ENCODE results near the gene PORCN. TPM values are rescaled to one million over a fixed set of nuclear protein-coding genes. Genes with fewer than 3 reads are reported as not detected.
A peak's percentile ranks its signal among the peaks of the same experiment; 100 is the strongest.
"Not testable (repeated sequence)": the region's sequence is repeated elsewhere in the genome, so short reads cannot be mapped to it uniquely, and the experiment has no call there.

The PORCN gene
- total and polyA plus RNA-seq, 5 donors from 2014 or later = 8.1 to 18.5 (median 9.5) TPM

- no peaks in the 10 kb centered on the region for H3K27me3 ChIP-seq (ENCODE audit: control insufficient read depth, insufficient read depth, low read length)
- Mint-ChIP-seq H3K36me3 (peaks cover 13% of the 10 kb centered on the region), H3K4me1 (peaks cover 5 to 26% (median 13%) of the 10 kb centered on the region in 4 donors), H3K9me3 (no peaks in the 10 kb centered on the region), H3K4me3 (no peak overlapping the region), H3K27me3 (no peaks in the 10 kb centered on the region), H3K27ac (no peak overlapping the region)
- H3K4me3 ChIP-seq (ENCODE audit: low read depth, low read length) = no peak overlapping the region
- H3K27ac ChIP-seq (ENCODE audit: insufficient read depth, low read length, poor library complexity, severe bottlenecking) = no peak overlapping the region
- no peaks in the 10 kb centered on the region for H3K36me3 ChIP-seq (ENCODE audit: control insufficient read depth, insufficient read depth, low read length)
- ATAC-seq (ENCODE audit: low read depth in 2 of 2) (no peak), DNase-seq (no peak)
- peaks cover 6% of the 10 kb centered on the region for H3K4me1 ChIP-seq (ENCODE audit: control insufficient read depth, insufficient read depth, low read length, poor library complexity, severe bottlenecking)
- H3K9me3 ChIP-seq (ENCODE audit: control insufficient read depth in 2 of 2, low read length in 2 of 2) = no peaks in the 10 kb centered on the region
Measured at GRCh38 chrX:48514126-48514806, 5.5 kb downstream of the PORCN start.

- no peak for ATAC-seq (ENCODE audit: low read depth in 2 of 2)
- Mint-ChIP-seq H3K27ac (no peak overlapping the region), H3K36me3 (peaks cover 13% of the 10 kb centered on the region)
Measured at GRCh38 chrX:48514868-48515460, 6.2 kb downstream of the PORCN start.

GRCh38 chrX:48515842-48516241 is 7.0 kb downstream of the PORCN start:
- Histone ChIP-seq H3K36me3 (ENCODE audit: control insufficient read depth, insufficient read depth, low read length) (no peaks in the 10 kb centered on the region), H3K4me3 (ENCODE audit: low read depth, low read length) (no peak overlapping the region), H3K9me3 (ENCODE audit: control insufficient read depth in 2 of 2, low read length in 2 of 2) (no peaks in the 10 kb centered on the region), H3K4me1 (ENCODE audit: control insufficient read depth, insufficient read depth, low read length, poor library complexity, severe bottlenecking) (peaks cover 6% of the 10 kb centered on the region), H3K27me3 (ENCODE audit: control insufficient read depth, insufficient read depth, low read length) (no peaks in the 10 kb centered on the region), H3K27ac (ENCODE audit: insufficient read depth, low read length, poor library complexity, severe bottlenecking) (no peak overlapping the region)
- Mint-ChIP-seq H3K4me1 (peaks cover under 1 to 25% (median 10%) of the 10 kb centered on the region in 4 donors), H3K27ac (no peak overlapping the region), H3K9me3 (no peaks in the 10 kb centered on the region), H3K36me3 (peaks cover 10% of the 10 kb centered on the region), H3K4me3 (no peak overlapping the region), H3K27me3 (no peaks in the 10 kb centered on the region)
- no peak for ATAC-seq (ENCODE audit: low read depth in 2 of 2)
- DNase-seq = no peak

More at GRCh38 chrX:48514868-48515460, 6.2 kb downstream of the PORCN start:
- Histone ChIP-seq H3K27ac (ENCODE audit: insufficient read depth, low read length, poor library complexity, severe bottlenecking) (no peak overlapping the region), H3K4me1 (ENCODE audit: control insufficient read depth, insufficient read depth, low read length, poor library complexity, severe bottlenecking) (peaks cover 1% of the 10 kb centered on the region), H3K4me3 (ENCODE audit: low read depth, low read length) (no peak overlapping the region), H3K27me3 (ENCODE audit: control insufficient read depth, insufficient read depth, low read length) (no peaks in the 10 kb centered on the region), H3K36me3 (ENCODE audit: control insufficient read depth, insufficient read depth, low read length) (no peaks in the 10 kb centered on the region), H3K9me3 (ENCODE audit: control insufficient read depth in 2 of 2, low read length in 2 of 2) (no peaks in the 10 kb centered on the region)
- no peaks in the 10 kb centered on the region for H3K9me3 Mint-ChIP-seq
- no peaks in the 10 kb centered on the region for H3K27me3 Mint-ChIP-seq
- no peak overlapping the region for H3K4me3 Mint-ChIP-seq
- no peak for DNase-seq
- peaks cover 5 to 24% (median 9%) of the 10 kb centered on the region in 4 donors for H3K4me1 Mint-ChIP-seq

DNA sequence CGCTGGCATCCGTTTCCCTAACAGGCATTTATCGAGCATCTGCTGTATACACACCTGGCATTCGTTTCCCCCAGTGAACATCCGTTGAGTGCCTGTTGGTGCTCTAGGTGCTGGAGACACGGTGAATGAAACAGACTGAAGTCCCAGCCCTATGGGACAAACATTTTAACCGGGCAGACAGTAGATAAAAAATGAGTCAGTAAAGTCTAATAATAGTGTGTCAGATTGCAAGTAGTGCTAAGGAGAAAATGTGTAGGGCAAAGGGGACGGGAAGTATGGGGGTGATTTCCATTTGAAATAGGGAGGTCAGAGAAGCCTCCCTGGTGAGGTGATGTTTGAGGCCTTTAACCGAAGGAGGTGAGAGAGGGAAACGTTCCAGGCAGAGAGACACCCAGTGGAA is 7.5 kb downstream of the PORCN start:
- H3K4me1 ChIP-seq (ENCODE audit: control insufficient read depth, insufficient read depth, low read length, poor library complexity, severe bottlenecking) = peaks cover 9% of the 10 kb centered on the region
- no peak overlapping the region for H3K27ac Mint-ChIP-seq
- H3K9me3 ChIP-seq (ENCODE audit: control insufficient read depth in 2 of 2, low read length in 2 of 2) = no peaks in the 10 kb centered on the region
- no peak overlapping the region for H3K27ac ChIP-seq (ENCODE audit: insufficient read depth, low read length, poor library complexity, severe bottlenecking)
- H3K36me3 Mint-ChIP-seq = peaks cover 9% of the 10 kb centered on the region
- no peaks in the 10 kb centered on the region for H3K27me3 Mint-ChIP-seq
- peaks cover 0 to 28% (median 14%) of the 10 kb centered on the region in 4 donors for H3K4me1 Mint-ChIP-seq
- no peak for ATAC-seq (ENCODE audit: low read depth in 2 of 2)
- DNase-seq = no peak
- no peak overlapping the region for H3K4me3 Mint-ChIP-seq
- no peaks in the 10 kb centered on the region for H3K27me3 ChIP-seq (ENCODE audit: control insufficient read depth, insufficient read depth, low read length)
- H3K36me3 ChIP-seq (ENCODE audit: control insufficient read depth, insufficient read depth, low read length) = no peaks in the 10 kb centered on the region
- no peak overlapping the region for H3K4me3 ChIP-seq (ENCODE audit: low read depth, low read length)
- no peaks in the 10 kb centered on the region for H3K9me3 Mint-ChIP-seq

DNA sequence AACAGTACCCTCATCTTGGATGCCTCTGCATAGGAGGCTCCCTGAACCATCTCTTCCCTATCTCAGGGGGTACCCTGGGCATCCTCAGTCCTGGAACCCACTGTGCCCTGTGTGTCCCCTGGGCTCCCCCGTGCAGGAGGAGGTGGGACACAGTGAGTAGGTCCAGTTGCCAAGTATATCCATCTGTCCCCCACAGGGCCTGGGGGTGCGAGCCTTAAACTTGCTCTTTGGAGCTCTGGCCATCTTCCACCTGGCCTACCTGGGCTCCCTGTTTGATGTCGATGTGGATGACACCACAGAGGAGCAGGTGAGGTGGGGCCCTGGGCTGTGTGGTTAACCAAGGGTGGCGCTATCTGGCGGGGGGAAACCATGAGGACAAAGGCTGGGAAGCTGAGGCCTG is 8.2 kb downstream of the PORCN start:
- no peak overlapping the region for H3K27ac ChIP-seq (ENCODE audit: insufficient read depth, low read length, poor library complexity, severe bottlenecking)
- no peak overlapping the region for H3K4me3 ChIP-seq (ENCODE audit: low read depth, low read length)
- Mint-ChIP-seq H3K27ac (no peak overlapping the region), H3K9me3 (no peaks in the 10 kb centered on the region), H3K27me3 (no peaks in the 10 kb centered on the region), H3K36me3 (peaks cover 9% of the 10 kb centered on the region), H3K4me3 (no peak overlapping the region), H3K4me1 (peaks cover 0 to 30% (median 16%) of the 10 kb centered on the region in 4 donors)
- ATAC-seq (ENCODE audit: low read depth in 2 of 2) (no peak), DNase-seq (no peak)
- H3K27me3 ChIP-seq (ENCODE audit: control insufficient read depth, insufficient read depth, low read length) = no peaks in the 10 kb centered on the region
- H3K4me1 ChIP-seq (ENCODE audit: control insufficient read depth, insufficient read depth, low read length, poor library complexity, severe bottlenecking) = peaks cover 9% of the 10 kb centered on the region
- H3K9me3 ChIP-seq (ENCODE audit: control insufficient read depth in 2 of 2, low read length in 2 of 2) = no peaks in the 10 kb centered on the region
- no peaks in the 10 kb centered on the region for H3K36me3 ChIP-seq (ENCODE audit: control insufficient read depth, insufficient read depth, low read length)

GRCh38 chrX:48519481-48519880 is 10.7 kb downstream of the PORCN start:
- H3K27me3 ChIP-seq (ENCODE audit: control insufficient read depth, insufficient read depth, low read length); H3K4me3 ChIP-seq (ENCODE audit: low read depth, low read length); H3K27me3 Mint-ChIP-seq; H3K36me3 ChIP-seq (ENCODE audit: control insufficient read depth, insufficient read depth, low read length); DNase-seq; ATAC-seq (ENCODE audit: low read depth in 2 of 2); H3K9me3 ChIP-seq (ENCODE audit: control insufficient read depth in 2 of 2, low read length in 2 of 2); H3K27ac ChIP-seq (ENCODE audit: insufficient read depth, low read length, poor library complexity, severe bottlenecking); H3K9me3 Mint-ChIP-seq: not testable (repeated sequence)
- Mint-ChIP-seq H3K4me1 (peaks cover 0 to 31% (median 15%) of the 10 kb centered on the region in 4 donors), H3K27ac (peak overlapping the region; percentile 72 to 99 (median 94)), H3K4me3 (peak overlapping the region in 2 of 4 donors; percentile 16 to 94), H3K36me3 (peaks cover 11% of the 10 kb centered on the region)
- peaks cover 16% of the 10 kb centered on the region for H3K4me1 ChIP-seq (ENCODE audit: control insufficient read depth, insufficient read depth, low read length, poor library complexity, severe bottlenecking)

- Histone ChIP-seq H3K9me3 (ENCODE audit: control insufficient read depth in 2 of 2, low read length in 2 of 2) (no peaks in the 10 kb centered on the region), H3K4me1 (ENCODE audit: control insufficient read depth, insufficient read depth, low read length, poor library complexity, severe bottlenecking) (peaks cover 16% of the 10 kb centered on the region), H3K27ac (ENCODE audit: insufficient read depth, low read length, poor library complexity, severe bottlenecking) (peak overlapping the region; percentile 81), H3K36me3 (ENCODE audit: control insufficient read depth, insufficient read depth, low read length) (peaks cover 4% of the 10 kb centered on the region), H3K4me3 (ENCODE audit: low read depth, low read length) (peak overlapping the region; percentile 76), H3K27me3 (ENCODE audit: control insufficient read depth, insufficient read depth, low read length) (no peaks in the 10 kb centered on the region)
- Mint-ChIP-seq H3K9me3 (no peaks in the 10 kb centered on the region), H3K27me3 (no peaks in the 10 kb centered on the region), H3K4me1 (peaks cover 0 to 31% (median 15%) of the 10 kb centered on the region in 4 donors), H3K36me3 (peaks cover 7% of the 10 kb centered on the region), H3K4me3 (peak overlapping the region in 3 of 4 donors; percentile 87 to 94 (median 91)), H3K27ac (peak overlapping the region; percentile 94 to 99 (median 95))
- peak in 1 of 3 donors; percentile 55 for DNase-seq
- ATAC-seq (ENCODE audit: low read depth in 2 of 2) = no peak
Measured at GRCh38 chrX:48520455-48520854, 11.7 kb downstream of the PORCN start.

Measured in CD4-positive, CD25-positive, alpha-beta regulatory T cell (primary cell).